SH-SY5Y (cell line): Measurements from ENCODE around the gene EIF3F.

Experiments used
- GATA2 ChIP-seq: IDR thresholded peaks from 2 replicates; pipeline ENCODE4 v1.6.1; 2011; ENCODE audit warnings: mild to moderate bottlenecking, low read depth, low read length
- GATA3 ChIP-seq: IDR thresholded peaks from 2 replicates; pipeline ENCODE4 v1.6.1; 2011; ENCODE audit warnings: low read depth, mild to moderate bottlenecking, low read length, moderate library complexity

GRCh38 chr11:8011981-8012444 lies 24.9 kb downstream of the EIF3F start:
- TF ChIP-seq GATA3 (no peak), GATA2 (no peak)
